Erythroblast (primary cell): ENCODE data around the gene SERBP1.
"Not testable (repeated sequence)": the region's sequence is repeated elsewhere in the genome, so short reads cannot be mapped to it uniquely, and the experiment has no call there.

Experiments used
- DNase-seq, 2 experiments: peaks; one replicate each; lab custom pipeline; 2025; lab: John Stamatoyannopoulos, UW
- GATA1 ChIP-seq: IDR thresholded peaks from 2 replicates; pipeline ENCODE4 v1.6.1; 2011; ENCODE audit warnings: low read depth, mild to moderate bottlenecking, control low read depth, low read length, moderate library complexity
- POLR2A ChIP-seq: IDR thresholded peaks from 2 replicates; pipeline ENCODE4 v1.6.1; 2011; ENCODE audit warnings: mild to moderate bottlenecking, low read length

Gene SERBP1

DNA sequence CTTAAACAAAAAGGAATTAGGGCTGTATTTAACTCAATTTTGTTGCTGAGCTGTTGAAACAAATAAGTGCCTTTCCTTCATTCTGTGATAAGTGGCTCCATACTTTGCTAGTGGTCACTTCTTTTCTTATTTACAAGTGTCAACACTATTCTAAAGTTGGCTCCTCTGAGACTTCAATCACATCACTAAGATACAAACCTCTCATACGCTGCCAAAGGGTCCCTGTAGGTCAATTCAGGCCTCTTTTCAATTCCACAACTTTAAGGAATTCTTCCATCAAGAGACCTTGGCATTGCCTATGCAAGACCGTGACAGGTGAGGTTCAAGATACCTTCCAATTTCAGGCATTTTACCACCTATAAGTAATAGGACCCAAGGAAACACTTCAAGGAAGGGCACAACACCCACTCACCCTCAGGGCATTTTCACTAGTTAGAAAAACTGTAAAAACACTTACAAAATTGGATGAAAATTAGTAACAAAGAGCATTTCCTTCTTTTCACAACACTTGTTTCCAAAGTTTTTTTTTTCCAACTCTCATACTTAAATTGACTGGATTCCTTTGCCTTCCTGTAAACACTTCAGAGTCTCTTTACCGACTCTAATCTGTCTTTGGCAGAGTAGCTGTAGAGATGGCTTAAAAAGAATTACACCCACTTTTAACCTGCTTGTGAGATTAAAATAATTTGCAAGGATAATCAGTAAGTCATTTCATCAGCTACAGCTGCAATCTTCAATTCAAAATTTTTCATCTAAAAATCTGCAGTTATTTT is 24.5 kb downstream of the SERBP1 start:
- TF ChIP-seq GATA1, result no peak
- TF ChIP-seq POLR2A, result no peak
- no peak for DNase-seq

GRCh38 chr1:67404212-67404620 is 26.0 kb downstream of the SERBP1 start:
- TF ChIP-seq POLR2A (no peak), GATA1 (no peak)
- DNase-seq, result no peak

- no peak for TF ChIP-seq GATA1
- no peak for DNase-seq
Observed at GRCh38 chr1:67401443-67401842, 28.8 kb downstream of the SERBP1 start.

DNA sequence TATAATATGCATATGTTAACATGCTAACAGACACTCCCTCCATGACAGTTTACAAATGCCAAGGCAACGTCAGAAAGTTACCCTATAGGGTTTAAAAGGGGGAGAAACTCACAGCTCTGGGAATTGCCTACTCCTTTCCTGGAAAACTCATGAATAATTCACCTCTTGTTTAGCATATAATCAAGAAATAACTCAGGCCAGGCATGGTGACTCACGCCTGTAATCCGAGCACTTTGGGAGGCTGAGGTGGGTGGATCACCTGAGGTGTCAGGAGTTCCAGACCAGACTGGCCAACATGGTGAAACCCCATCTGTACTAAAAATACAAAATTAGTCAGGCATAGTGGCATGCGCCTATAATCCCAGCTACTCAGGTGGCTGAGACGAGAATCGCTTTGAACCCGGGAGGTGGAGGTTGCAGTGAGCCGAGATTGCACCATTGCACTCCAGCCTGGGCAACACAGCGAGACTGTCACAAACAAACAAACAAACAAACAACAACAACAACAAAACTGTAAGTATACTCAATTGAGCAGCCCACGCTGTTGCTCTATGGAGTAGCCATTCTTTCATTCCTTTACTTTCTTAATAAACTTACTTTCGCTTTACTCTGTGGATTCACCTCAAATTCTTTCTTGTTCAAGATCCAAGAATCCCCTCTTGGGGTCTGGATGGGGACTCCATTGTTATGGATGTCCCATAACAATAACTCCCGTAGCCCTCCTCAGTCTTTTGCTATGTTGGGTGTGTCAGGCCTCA is 30.0 kb downstream of the SERBP1 start:
- DNase-seq, result not testable (repeated sequence)

GRCh38 chr1:67399199-67399993 is 30.8 kb downstream of the SERBP1 start:
- TF ChIP-seq GATA1 (no peak), POLR2A (no peak)
- DNase-seq, result no peak

DNA sequence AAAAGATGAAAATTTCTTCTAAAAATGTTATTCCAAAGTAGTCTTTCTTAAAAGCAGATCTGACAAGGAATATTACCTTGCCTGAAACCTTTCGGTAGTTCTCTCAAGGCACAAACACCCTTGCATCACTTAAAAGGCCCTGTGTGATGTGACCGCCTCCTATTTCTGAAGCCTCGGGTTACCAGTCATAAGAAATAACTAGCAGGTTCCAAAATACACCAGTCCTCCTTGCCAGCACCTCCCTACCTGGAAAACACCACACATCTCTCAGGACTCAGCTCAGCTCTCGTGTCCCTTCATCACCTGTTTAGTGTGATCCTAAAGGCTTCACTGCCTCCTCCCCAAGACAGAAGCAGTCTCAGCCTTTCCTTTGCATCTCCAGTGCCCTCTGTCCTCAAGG is 35.7 kb downstream of the SERBP1 start:
- TF ChIP-seq POLR2A, result no peak
- TF ChIP-seq GATA1, result no peak
- DNase-seq, result no peak

DNA sequence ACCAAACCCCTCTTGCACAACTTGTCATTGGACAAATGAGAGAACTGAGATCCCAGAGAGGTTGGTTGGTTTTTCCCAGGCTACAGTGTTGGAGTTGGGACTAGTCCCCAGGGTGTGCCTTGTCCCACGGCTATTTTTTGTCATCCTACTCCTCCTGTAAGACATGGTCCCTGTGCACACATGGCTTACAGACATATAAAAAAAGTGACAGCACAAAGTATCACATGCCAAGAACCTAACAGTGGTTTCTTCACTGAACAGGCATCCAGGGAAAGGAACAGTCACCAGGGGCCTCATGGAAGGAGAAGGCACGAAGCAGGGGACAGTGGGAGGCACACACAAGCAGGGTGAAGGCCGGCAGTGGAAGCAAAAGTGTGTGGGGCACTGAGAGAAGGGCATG is 36.5 kb downstream of the SERBP1 start:
- TF ChIP-seq GATA1 (no peak), POLR2A (no peak)
- no peak for DNase-seq

- TF ChIP-seq POLR2A (no peak), GATA1 (no peak)
- no peak for DNase-seq
Observed at GRCh38 chr1:67393240-67393639, 37.0 kb downstream of the SERBP1 start.

DNA sequence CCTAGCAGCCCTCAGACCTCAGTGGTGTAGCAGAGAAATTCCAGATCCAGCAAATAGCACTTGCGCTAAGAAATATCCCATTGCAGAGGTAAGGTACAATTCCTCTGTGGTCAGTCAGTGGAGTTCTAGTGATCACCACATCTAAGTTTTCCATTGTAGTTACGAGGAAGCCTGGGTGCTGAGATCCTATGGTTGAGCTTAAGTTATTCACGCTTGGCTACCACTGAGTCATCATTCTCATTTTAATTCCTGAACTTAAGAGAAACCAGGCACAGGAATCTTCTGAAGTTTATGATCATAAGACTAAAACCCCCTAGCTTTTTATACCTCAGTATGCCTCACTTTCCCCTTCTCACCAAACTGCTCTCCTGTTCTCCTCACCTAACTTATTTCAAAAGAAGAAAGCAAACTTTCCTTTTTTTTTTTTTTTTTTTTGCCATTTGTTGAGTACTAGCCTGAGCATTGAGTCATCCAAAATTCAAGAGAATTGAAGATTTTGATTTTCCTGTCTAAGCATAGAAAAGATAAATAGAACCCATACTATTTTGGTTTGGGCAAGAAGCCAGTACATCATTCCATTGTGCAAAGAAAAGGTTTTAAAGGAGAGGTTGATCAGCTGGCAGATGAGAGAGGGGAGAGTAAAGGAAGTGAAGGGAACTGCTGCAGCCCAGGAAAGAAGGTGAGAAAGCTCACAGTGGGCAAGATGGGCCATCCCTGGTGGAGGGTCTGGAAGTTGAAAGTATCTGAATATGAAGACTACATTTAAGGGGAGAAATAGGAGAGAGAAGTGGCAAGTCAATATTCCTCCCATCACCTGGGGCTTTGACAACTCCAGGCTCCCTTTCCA is 39.9 kb downstream of the SERBP1 start:
- TF ChIP-seq GATA1 (no peak), POLR2A (no peak)
- no peak for DNase-seq

GRCh38 chr1:67383999-67384638 is 46.1 kb downstream of the SERBP1 start:
- no peak for DNase-seq
- TF ChIP-seq POLR2A (no peak), GATA1 (no peak)

DNA sequence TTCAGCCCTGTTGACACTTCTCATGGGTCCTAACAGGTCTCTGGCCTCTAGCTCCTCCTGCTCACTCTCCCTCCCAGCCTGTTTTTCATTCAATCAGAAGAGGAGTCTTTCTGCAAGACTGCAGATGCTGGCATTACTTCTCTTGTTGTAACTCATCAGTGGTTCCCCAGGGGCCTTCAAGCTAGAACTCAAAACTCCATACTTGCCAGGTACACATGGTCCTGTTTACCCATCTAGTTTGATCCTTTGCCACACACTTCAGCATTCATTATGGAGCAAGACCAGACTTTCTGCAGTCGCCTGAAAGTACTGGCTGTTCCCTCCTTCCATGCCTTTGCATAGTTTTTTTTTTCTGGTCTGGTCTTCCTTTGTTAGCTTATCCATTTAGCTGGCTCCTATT is 47.9 kb downstream of the SERBP1 start:
- no peak for DNase-seq
- TF ChIP-seq GATA1 (no peak), POLR2A (no peak)

DNA sequence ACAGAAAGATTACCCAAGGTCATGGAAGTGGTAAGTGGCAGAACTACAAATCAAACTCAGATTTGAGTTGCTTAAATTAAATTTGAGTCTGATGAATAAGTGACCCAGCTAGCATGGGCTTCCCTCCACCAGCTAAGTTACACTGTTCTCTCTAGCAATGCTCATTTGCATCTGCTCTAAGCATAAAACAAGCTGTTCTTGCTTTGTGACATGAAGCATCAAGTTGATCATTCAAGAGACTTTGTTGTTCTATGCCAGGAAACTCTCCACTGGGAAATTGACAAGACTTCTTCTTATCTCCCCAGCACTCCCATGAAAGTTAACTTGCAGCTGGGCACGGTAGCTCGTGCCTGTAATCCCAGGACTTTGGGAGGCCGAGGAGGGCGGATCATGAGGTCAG is 49.0 kb downstream of the SERBP1 start:
- no peak for DNase-seq
- TF ChIP-seq POLR2A (no peak), GATA1 (no peak)

- peak in 1 of 2 experiments; percentile 22 for DNase-seq
- TF ChIP-seq POLR2A (no peak), GATA1 (no peak)
Observed at GRCh38 chr1:67377253-67377652, 52.9 kb downstream of the SERBP1 start.

DNA sequence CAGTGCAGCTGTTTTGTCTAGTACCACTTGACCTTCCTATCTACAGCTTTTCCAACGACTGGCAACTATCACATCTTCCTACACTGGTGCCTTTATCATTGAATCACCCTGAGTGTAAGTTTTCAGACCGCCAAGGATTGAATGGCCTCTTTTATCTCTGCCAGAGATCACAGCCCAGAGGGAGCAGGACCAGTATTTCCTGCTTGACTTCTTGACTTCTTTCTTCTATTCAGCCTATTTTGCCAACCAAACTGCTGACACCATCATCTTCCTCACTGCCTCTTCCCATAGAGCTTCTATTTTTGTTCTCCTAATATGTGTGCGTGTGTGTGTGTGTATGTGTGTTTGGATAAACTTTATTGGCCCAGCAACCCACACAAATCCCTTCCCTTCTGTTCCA is 53.8 kb downstream of the SERBP1 start:
- DNase-seq, result peak in 1 of 2 experiments; percentile 21
- TF ChIP-seq GATA1 (no peak), POLR2A (no peak)
